NCI-H748 treated with DMSO at 0.1 percent for 48 hours (cell line): ENCODE results near the gene TEC.
"Not testable (repeated sequence)": the region's sequence is repeated elsewhere in the genome, so short reads cannot be mapped to it uniquely, and the experiment has no call there.

Experiments used
- DNase-seq: peaks from one replicate; lab custom pipeline; 2025; lab: John Stamatoyannopoulos, UW

Gene TEC

GRCh38 chr4:48167538-48168263, 101.9 kb downstream of the TEC start:
- no peak for DNase-seq

GRCh38 chr4:48164561-48164960, 105.1 kb downstream of the TEC start:
- DNase-seq, result not testable (repeated sequence)

GRCh38 chr4:48163746-48164145, 105.9 kb downstream of the TEC start:
- DNase-seq, result no peak

- DNase-seq, result no peak
Observed at GRCh38 chr4:48162162-48162561, 107.5 kb downstream of the TEC start.

GRCh38 chr4:48157271-48157670, 112.4 kb downstream of the TEC start:
- DNase-seq, result no peak

GRCh38 chr4:48156423-48156822, 113.2 kb downstream of the TEC start:
- DNase-seq, result no peak

GRCh38 chr4:48153791-48154550, 115.7 kb downstream of the TEC start:
- no peak for DNase-seq

GRCh38 chr4:48152259-48152658, 117.4 kb downstream of the TEC start:
- no peak for DNase-seq

- DNase-seq, result no peak
Observed at GRCh38 chr4:48149827-48150370, 119.7 kb downstream of the TEC start.

- DNase-seq, result no peak
Observed at GRCh38 chr4:48147621-48148020, 122.0 kb downstream of the TEC start.

- peak; percentile 32 for DNase-seq
Observed at GRCh38 chr4:48141048-48141447, 128.6 kb downstream of the TEC start.

GRCh38 chr4:48139691-48140090, 129.9 kb downstream of the TEC start:
- no peak for DNase-seq

- DNase-seq, result no peak
Observed at GRCh38 chr4:48138936-48139335, 130.7 kb downstream of the TEC start.

GRCh38 chr4:48138511-48138910, 131.1 kb downstream of the TEC start:
- DNase-seq, result no peak

- DNase-seq, result no peak
Observed at GRCh38 chr4:48137846-48138245, 131.8 kb downstream of the TEC start.

GRCh38 chr4:48134081-48134480, 135.6 kb downstream of the TEC start, which contains the start of gene TXK:
Gene TXK, minus strand, starts transcription at chr4:48134250. Its CDS starts 80 bp downstream, at chr4:48134170.
- no peak for DNase-seq

- DNase-seq, result no peak
Observed at GRCh38 chr4:48133669-48134068, 136.0 kb downstream of the TEC start.

- DNase-seq, result no peak
Observed at GRCh38 chr4:48131736-48132135, 137.9 kb downstream of the TEC start.

- DNase-seq, result no peak
Observed at GRCh38 chr4:48130100-48130499, 139.5 kb downstream of the TEC start.

GRCh38 chr4:48129307-48130014, 140.2 kb downstream of the TEC start:
- DNase-seq, result no peak

GRCh38 chr4:48127682-48128404, 141.8 kb downstream of the TEC start:
- DNase-seq, result peak; percentile 10

- DNase-seq, result no peak
Observed at GRCh38 chr4:48127231-48127630, 142.4 kb downstream of the TEC start.
